Activated naive CD8-positive, alpha-beta T cell (primary cell): Measurements from ENCODE around the gene FEM1B.

Experiments
- H3K27ac Mint-ChIP-seq: one replicate; pipeline ENCODE4 v1.8.0; 2021; ENCODE audit warnings: mixed read lengths
- H3K27me3 Mint-ChIP-seq: one replicate; pipeline ENCODE4 v1.8.0; 2021; ENCODE audit warnings: mixed read lengths
- H3K36me3 Mint-ChIP-seq: one replicate; pipeline ENCODE4 v1.8.0; 2021; ENCODE audit warnings: mixed read lengths
- H3K4me1 Mint-ChIP-seq: one replicate; pipeline ENCODE4 v1.8.0; 2021; ENCODE audit warnings: low read depth, mixed read lengths
- H3K4me3 Mint-ChIP-seq: one replicate; pipeline ENCODE4 v1.8.0; 2021; ENCODE audit warnings: mild to moderate bottlenecking, mixed read lengths
- H3K9me3 Mint-ChIP-seq: one replicate; pipeline ENCODE4 v1.8.0; 2021; ENCODE audit warnings: low read depth, mixed read lengths

The FEM1B gene

GRCh38 chr15:68289057-68289456, 11.5 kb downstream of the FEM1B start:
- Mint-ChIP-seq H3K27ac (peak overlapping the region; percentile 41), H3K36me3 (peaks cover 20% of the 10 kb centered on the region), H3K9me3 (no peaks in the 10 kb centered on the region), H3K4me1 (peaks cover 85% of the 10 kb centered on the region), H3K27me3 (no peaks in the 10 kb centered on the region), H3K4me3 (no peak overlapping the region)

GRCh38 chr15:68289621-68290352, 12.2 kb downstream of the FEM1B start:
- peaks cover 84% of the 10 kb centered on the region for H3K4me1 Mint-ChIP-seq
- peak overlapping the region; percentile 41 for H3K27ac Mint-ChIP-seq
- no peak overlapping the region for H3K4me3 Mint-ChIP-seq
- H3K36me3 Mint-ChIP-seq = peaks cover 16% of the 10 kb centered on the region
- H3K27me3 Mint-ChIP-seq = no peaks in the 10 kb centered on the region
- no peaks in the 10 kb centered on the region for H3K9me3 Mint-ChIP-seq

GRCh38 chr15:68290715-68291114, 13.2 kb downstream of the FEM1B start:
- no peaks in the 10 kb centered on the region for H3K27me3 Mint-ChIP-seq
- no peaks in the 10 kb centered on the region for H3K9me3 Mint-ChIP-seq
- peak overlapping the region; percentile 29 for H3K27ac Mint-ChIP-seq
- peaks cover 13% of the 10 kb centered on the region for H3K36me3 Mint-ChIP-seq
- peaks cover 80% of the 10 kb centered on the region for H3K4me1 Mint-ChIP-seq
- H3K4me3 Mint-ChIP-seq = no peak overlapping the region

GRCh38 chr15:68292157-68292781, 14.7 kb downstream of the FEM1B start:
- peak overlapping the region; percentile 32 for H3K4me3 Mint-ChIP-seq
- H3K4me1 Mint-ChIP-seq = peaks cover 69% of the 10 kb centered on the region
- peaks cover 11% of the 10 kb centered on the region for H3K36me3 Mint-ChIP-seq
- no peaks in the 10 kb centered on the region for H3K9me3 Mint-ChIP-seq
- no peaks in the 10 kb centered on the region for H3K27me3 Mint-ChIP-seq
- peak overlapping the region; percentile 73 for H3K27ac Mint-ChIP-seq

DNA sequence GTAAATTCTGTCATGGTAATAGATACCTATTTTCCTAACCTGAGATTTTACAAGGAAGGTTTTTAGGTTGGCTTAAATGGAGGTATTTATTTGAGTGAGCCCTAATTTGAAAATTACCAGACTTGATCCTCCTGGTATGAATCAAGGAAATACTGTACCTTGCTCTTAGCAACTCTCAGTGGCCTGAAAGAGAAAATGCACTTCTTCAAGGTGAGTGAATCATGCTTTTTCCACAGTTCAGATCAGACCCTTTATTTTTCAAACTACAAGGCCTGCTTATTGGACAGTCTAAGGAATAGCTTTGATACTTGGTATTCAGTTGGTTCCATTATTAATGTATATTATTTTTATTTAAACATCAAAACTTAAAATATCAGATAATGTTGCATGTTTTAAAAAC, 15.4 kb downstream of the FEM1B start:
- peak overlapping the region; percentile 32 for H3K4me3 Mint-ChIP-seq
- H3K9me3 Mint-ChIP-seq = no peaks in the 10 kb centered on the region
- peak overlapping the region; percentile 73 for H3K27ac Mint-ChIP-seq
- H3K36me3 Mint-ChIP-seq = peaks cover 11% of the 10 kb centered on the region
- peaks cover 67% of the 10 kb centered on the region for H3K4me1 Mint-ChIP-seq
- no peaks in the 10 kb centered on the region for H3K27me3 Mint-ChIP-seq

DNA sequence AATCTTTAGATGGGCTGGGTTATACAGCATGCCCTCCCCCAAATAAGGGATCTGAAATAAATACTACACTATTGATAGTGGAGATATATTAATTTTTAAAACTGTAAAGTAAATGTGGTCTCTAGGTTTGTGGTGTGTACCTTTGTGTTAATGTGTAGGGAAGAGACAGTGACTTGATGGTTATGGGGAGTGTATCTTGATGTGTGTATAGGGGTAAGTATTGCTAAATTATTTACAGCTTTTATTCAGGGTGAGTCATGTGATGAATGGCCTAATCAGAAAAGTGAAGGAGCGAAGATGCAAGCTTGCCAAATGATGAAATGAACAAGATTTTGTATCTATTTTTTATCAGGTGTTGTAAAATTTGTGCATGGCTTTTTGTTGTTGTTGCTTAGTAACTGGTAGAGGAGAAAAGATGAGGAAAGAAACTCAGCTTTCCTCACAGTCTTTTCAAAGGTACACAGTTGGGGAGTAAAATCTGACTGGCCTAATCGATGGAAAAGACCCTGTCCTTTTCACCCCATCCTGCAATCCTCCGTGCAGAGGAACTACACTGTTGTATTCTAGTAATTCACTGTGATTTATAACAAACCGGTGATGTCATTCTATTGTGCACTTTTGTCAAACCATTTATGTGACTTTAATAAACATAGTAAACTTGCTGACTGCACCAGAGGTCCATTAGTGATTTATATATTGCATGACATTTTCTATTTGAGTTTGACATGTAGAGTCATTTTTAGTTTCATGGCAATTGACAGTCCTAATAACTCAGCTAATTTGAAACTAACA, 17.7 kb downstream of the FEM1B start:
- no peak overlapping the region for H3K27ac Mint-ChIP-seq
- H3K9me3 Mint-ChIP-seq = no peaks in the 10 kb centered on the region
- H3K36me3 Mint-ChIP-seq = peaks cover 9% of the 10 kb centered on the region
- no peak overlapping the region for H3K4me3 Mint-ChIP-seq
- peaks cover 66% of the 10 kb centered on the region for H3K4me1 Mint-ChIP-seq
- H3K27me3 Mint-ChIP-seq = no peaks in the 10 kb centered on the region

- H3K36me3 Mint-ChIP-seq = no peaks in the 10 kb centered on the region
- no peaks in the 10 kb centered on the region for H3K27me3 Mint-ChIP-seq
- H3K27ac Mint-ChIP-seq = peak overlapping the region; percentile 87
- peak overlapping the region; percentile 72 for H3K4me3 Mint-ChIP-seq
- peaks cover 51% of the 10 kb centered on the region for H3K4me1 Mint-ChIP-seq
- H3K9me3 Mint-ChIP-seq = no peaks in the 10 kb centered on the region
These were observed 20.8 kb downstream of the FEM1B start for GRCh38 chr15:68298336-68298735.

GRCh38 chr15:68298882-68299381, 21.4 kb downstream of the FEM1B start:
- Mint-ChIP-seq H3K36me3 (no peaks in the 10 kb centered on the region), H3K27ac (peak overlapping the region; percentile 87), H3K4me3 (peak overlapping the region; percentile 72), H3K27me3 (no peaks in the 10 kb centered on the region), H3K9me3 (no peaks in the 10 kb centered on the region), H3K4me1 (peaks cover 45% of the 10 kb centered on the region)

- Mint-ChIP-seq H3K27me3 (no peaks in the 10 kb centered on the region), H3K36me3 (no peaks in the 10 kb centered on the region), H3K4me1 (peaks cover 41% of the 10 kb centered on the region), H3K27ac (peak overlapping the region; percentile 87), H3K4me3 (peak overlapping the region; percentile 72), H3K9me3 (no peaks in the 10 kb centered on the region)
These were observed 21.9 kb downstream of the FEM1B start for GRCh38 chr15:68299436-68299835.

- H3K27ac Mint-ChIP-seq = peak overlapping the region; percentile 87
- no peaks in the 10 kb centered on the region for H3K9me3 Mint-ChIP-seq
- H3K4me1 Mint-ChIP-seq = peaks cover 35% of the 10 kb centered on the region
- no peaks in the 10 kb centered on the region for H3K36me3 Mint-ChIP-seq
- no peaks in the 10 kb centered on the region for H3K27me3 Mint-ChIP-seq
- no peak overlapping the region for H3K4me3 Mint-ChIP-seq
These were observed 22.8 kb downstream of the FEM1B start for GRCh38 chr15:68300115-68300940.

DNA sequence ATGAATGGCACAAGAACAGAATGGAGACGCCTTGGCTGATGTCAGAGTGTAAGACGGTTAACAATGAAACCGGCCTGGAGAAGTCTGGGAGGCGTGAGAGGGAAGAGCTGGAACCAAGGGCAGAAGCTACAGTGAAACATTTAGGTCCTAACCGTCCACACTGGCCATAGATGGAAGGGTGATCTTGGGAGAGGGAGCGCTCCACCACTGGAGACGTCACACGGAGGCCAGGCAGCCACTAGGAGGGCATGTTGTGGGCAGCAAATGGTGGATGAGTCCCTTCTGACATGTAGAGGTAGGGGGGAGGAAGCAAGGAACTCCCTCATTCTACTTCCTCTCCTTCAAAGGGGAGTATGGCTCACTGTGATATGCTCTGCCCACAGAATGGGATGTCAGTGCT, 23.8 kb downstream of the FEM1B start:
- Mint-ChIP-seq H3K36me3 (no peaks in the 10 kb centered on the region), H3K27me3 (no peaks in the 10 kb centered on the region), H3K27ac (no peak overlapping the region), H3K4me3 (no peak overlapping the region), H3K4me1 (peaks cover 37% of the 10 kb centered on the region), H3K9me3 (no peaks in the 10 kb centered on the region)

GRCh38 chr15:68302729-68303128, 25.2 kb downstream of the FEM1B start:
- no peaks in the 10 kb centered on the region for H3K27me3 Mint-ChIP-seq
- H3K4me1 Mint-ChIP-seq = peaks cover 39% of the 10 kb centered on the region
- H3K27ac Mint-ChIP-seq = no peak overlapping the region
- no peaks in the 10 kb centered on the region for H3K36me3 Mint-ChIP-seq
- H3K4me3 Mint-ChIP-seq = no peak overlapping the region
- no peaks in the 10 kb centered on the region for H3K9me3 Mint-ChIP-seq

DNA sequence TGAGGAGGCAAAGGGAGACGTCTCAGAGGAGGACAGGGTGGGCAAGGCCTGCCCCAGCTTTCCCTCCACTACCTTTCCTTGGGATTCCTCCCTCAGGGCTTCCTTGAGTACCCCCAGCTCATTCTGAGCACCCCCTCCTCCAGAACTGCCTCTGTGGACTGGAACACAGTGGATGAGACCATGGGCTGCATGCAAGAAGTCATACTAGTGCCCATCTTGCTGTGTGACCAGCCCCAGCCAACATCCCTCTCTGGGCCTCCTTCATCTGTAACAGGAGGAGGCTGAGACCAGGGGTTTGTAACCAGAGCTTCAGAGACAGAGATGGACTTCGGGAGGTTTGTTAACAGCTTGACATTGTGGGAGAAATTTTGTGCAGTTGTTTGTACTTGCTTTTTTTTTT, 25.6 kb downstream of the FEM1B start:
- H3K4me1 Mint-ChIP-seq = peaks cover 37% of the 10 kb centered on the region
- H3K4me3 Mint-ChIP-seq = no peak overlapping the region
- no peaks in the 10 kb centered on the region for H3K36me3 Mint-ChIP-seq
- no peaks in the 10 kb centered on the region for H3K9me3 Mint-ChIP-seq
- peaks cover 1% of the 10 kb centered on the region for H3K27me3 Mint-ChIP-seq
- no peak overlapping the region for H3K27ac Mint-ChIP-seq

DNA sequence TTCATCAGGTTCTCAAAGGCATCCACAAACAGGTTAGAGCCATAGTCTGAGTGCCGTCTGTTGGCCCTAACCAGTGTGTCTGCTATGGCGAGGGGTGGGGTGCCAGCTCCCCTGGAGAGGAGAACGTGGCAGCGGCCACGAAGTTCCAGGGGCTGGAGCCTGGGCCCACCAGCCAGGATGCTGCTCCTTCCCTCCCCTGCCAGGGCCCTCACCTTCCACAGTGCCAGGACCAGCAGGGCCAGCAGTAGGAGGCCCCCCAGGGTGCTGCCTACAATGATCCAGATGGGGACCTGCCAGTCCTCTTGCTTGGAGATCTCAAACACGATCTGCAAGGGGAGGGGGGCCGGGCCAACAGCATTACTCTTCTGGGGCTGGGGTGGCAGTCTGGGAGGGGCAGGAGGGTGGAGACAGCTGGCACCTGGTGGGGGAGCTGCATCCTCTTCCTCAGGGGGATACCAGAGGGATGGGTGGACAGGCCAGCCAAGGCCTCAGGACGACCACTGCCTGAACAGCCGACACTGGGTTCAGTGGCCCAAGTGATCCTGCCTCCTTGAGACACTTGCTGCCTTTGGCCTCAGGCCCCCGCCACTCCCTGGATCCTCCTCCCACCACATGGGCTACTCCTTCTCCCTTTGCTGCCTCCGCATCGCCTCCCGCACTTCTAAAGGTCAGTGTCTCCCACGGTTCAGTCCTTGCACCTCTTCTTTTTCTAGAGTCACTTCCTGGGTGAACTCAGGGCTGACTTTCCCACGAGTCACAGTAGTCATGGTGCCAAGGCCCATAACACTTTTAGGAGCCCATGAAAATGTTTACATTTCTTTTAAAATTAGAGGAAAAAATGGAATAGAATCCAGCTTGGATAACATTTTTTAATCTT, 26.3 kb downstream of the FEM1B start:
- Mint-ChIP-seq H3K4me3 (no peak overlapping the region), H3K27me3 (peaks cover 2% of the 10 kb centered on the region), H3K4me1 (peaks cover 31% of the 10 kb centered on the region), H3K9me3 (no peaks in the 10 kb centered on the region), H3K36me3 (no peaks in the 10 kb centered on the region), H3K27ac (no peak overlapping the region)
